Activated effector memory CD4-positive, alpha-beta T cell treated with Interleukin-2 at 50 U/mL for 16 hours (primary cell): ENCODE data around the gene CHPF.

Experiments
- DNase-seq: peaks from one replicate; pipeline ENCODE4 v3.0.0-alpha.2; 2020

The CHPF gene

GRCh38 chr2:219493086-219493485 is 50.5 kb downstream of the CHPF start:
- no peak for DNase-seq

GRCh38 chr2:219492575-219492974 is 51.0 kb downstream of the CHPF start:
- DNase-seq = no peak

GRCh38 chr2:219491278-219491963 is 52.2 kb downstream of the CHPF start:
- DNase-seq = no peak

- DNase-seq = no peak
Measured at GRCh38 chr2:219490600-219491130, 52.9 kb downstream of the CHPF start.

GRCh38 chr2:219490186-219490585 is 53.4 kb downstream of the CHPF start:
- no peak for DNase-seq

GRCh38 chr2:219489315-219489714 is 54.3 kb downstream of the CHPF start:
- no peak for DNase-seq
